Loucy (cell line): ENCODE data around the gene NOTCH1.

Experiments
- H2AFZ ChIP-seq: fragments of 200-600 bp; sonication (generic); 2 replicates; pipeline ENCODE4 v1.6.0; 2016; ENCODE audit warnings: antibody characterized with exemption, mild to moderate bottlenecking, low read length, moderate library complexity
- H3F3A ChIP-seq: fragments of 200-600 bp; 2 replicates; pipeline ENCODE4 v1.6.0; 2016; ENCODE audit warnings: antibody characterized with exemption, low read depth, mild to moderate bottlenecking
- H3K27me3 ChIP-seq: fragments of 200-600 bp; sonication (generic); 2 replicates; pipeline ENCODE4 v1.6.1; 2014; ENCODE audit warnings: low read length, mild to moderate bottlenecking; ENCODE audit not compliant: insufficient read depth, poor library complexity, severe bottlenecking
- H3K36me3 ChIP-seq: fragments of 200-600 bp; sonication (generic); 2 replicates; pipeline ENCODE4 v1.6.1; 2016; ENCODE audit warnings: low read length; ENCODE audit not compliant: insufficient read depth
- H3K4me1 ChIP-seq: fragments of 200-600 bp; sonication (generic); 2 replicates; pipeline ENCODE4 v1.5.1; 2014; ENCODE audit warnings: low read length, mild to moderate bottlenecking; ENCODE audit not compliant: insufficient read depth, poor library complexity, severe bottlenecking
- H3K4me2 ChIP-seq: fragments of 200-600 bp; sonication (generic); 2 replicates; pipeline ENCODE4 v1.6.0; 2014; ENCODE audit warnings: antibody characterized with exemption, low read length, low read depth, mild to moderate bottlenecking; ENCODE audit not compliant: poor library complexity, severe bottlenecking
- H3K4me3 ChIP-seq: fragments of 200-600 bp; sonication (generic); 2 replicates; pipeline ENCODE4 v1.5.1; 2014; ENCODE audit warnings: low read length, mild to moderate bottlenecking, mixed read lengths; ENCODE audit not compliant: poor library complexity, severe bottlenecking
- H3K79me2 ChIP-seq: fragments of 200-600 bp; sonication (generic); 2 replicates; pipeline ENCODE4 v1.6.1; 2014; ENCODE audit warnings: low read length; ENCODE audit not compliant: insufficient read depth
- H3K9ac ChIP-seq: fragments of 200-600 bp; sonication (generic); 2 replicates; pipeline ENCODE4 v1.6.0; 2014; ENCODE audit warnings: mild to moderate bottlenecking, low read depth, low read length, moderate library complexity; ENCODE audit not compliant: poor library complexity, severe bottlenecking
- H3K9me2 ChIP-seq: fragments of 200-600 bp; sonication (generic); replicated peaks from 2 replicates; pipeline ENCODE4 v1.6.1; 2016; ENCODE audit warnings: low read depth, low read length, mixed read lengths
- H3K9me3 ChIP-seq: fragments of 200-600 bp; sonication (generic); 2 replicates; pipeline ENCODE4 v1.6.1; 2014; ENCODE audit warnings: mild to moderate bottlenecking, antibody characterized with exemption, low read length, low read depth; ENCODE audit not compliant: insufficient read depth
- H4K20me1 ChIP-seq: fragments of 200-600 bp; sonication (generic); 2 replicates; pipeline ENCODE4 v1.6.0; 2014; ENCODE audit warnings: antibody characterized with exemption, low read length, mild to moderate bottlenecking; ENCODE audit not compliant: insufficient read depth, poor library complexity, severe bottlenecking
- EZH2phosphoT487 ChIP-seq: fragments of 200-600 bp; IDR thresholded peaks from 2 replicates; pipeline ENCODE4 v1.6.1; 2018; ENCODE audit warnings: antibody characterized with exemption, mild to moderate bottlenecking, moderate library complexity, borderline replicate concordance
- TF ChIP-seq, protein P1 (sequence below): fragments of 200-600 bp; sonication (generic); conservative IDR thresholded peaks from 2 replicates; pipeline ENCODE4 v1.5.1; 2014; ENCODE audit warnings: mild to moderate bottlenecking, antibody characterized with exemption, low read length

NOTCH1 gene

DNA sequence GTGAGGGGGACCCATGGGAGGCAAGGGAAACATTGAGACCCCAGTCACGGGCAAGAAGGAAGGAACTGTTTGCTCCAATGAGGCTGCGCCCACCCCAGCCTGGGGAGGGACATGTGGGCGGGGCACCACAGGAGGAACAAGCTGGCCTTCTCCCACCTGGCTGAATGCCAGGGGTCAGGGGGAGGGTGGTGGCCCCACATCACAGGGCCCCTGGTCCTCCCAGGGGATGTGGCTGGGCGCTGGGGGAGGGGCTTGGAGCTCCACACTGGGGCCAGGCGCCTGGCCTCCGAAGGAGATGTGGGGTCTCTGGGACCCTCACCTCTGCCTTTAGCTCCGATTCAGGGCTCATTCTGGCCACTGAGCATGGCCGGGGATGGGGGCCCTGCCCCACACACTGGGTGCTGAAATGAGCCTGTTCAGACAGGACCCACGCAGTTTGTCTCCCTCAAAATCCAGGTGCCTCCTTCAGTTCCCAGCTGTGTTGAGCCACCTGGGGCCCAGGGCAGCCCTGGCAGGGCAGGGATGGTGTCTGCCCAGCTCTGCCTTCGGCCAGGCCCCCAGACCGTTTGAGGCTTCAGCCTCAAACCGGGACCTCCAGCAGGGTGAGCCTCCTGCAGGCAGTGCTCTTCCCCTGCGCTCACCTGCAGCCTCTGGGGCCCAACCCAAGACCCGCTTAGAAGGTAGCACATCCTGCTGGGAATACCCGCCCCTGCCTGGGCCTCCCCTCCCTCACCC lies 33.2 kb upstream of the NOTCH1 start:
- H3F3A ChIP-seq = no peaks in the 10 kb centered on the region
- no peaks in the 10 kb centered on the region for H3K27me3 ChIP-seq
- TF ChIP-seq, protein P1, sequence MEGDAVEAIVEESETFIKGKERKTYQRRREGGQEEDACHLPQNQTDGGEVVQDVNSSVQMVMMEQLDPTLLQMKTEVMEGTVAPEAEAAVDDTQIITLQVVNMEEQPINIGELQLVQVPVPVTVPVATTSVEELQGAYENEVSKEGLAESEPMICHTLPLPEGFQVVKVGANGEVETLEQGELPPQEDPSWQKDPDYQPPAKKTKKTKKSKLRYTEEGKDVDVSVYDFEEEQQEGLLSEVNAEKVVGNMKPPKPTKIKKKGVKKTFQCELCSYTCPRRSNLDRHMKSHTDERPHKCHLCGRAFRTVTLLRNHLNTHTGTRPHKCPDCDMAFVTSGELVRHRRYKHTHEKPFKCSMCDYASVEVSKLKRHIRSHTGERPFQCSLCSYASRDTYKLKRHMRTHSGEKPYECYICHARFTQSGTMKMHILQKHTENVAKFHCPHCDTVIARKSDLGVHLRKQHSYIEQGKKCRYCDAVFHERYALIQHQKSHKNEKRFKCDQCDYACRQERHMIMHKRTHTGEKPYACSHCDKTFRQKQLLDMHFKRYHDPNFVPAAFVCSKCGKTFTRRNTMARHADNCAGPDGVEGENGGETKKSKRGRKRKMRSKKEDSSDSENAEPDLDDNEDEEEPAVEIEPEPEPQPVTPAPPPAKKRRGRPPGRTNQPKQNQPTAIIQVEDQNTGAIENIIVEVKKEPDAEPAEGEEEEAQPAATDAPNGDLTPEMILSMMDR = no peak
- no peak for TF ChIP-seq EZH2phosphoT487
- no peak overlapping the region for H3K4me3 ChIP-seq
- no peak overlapping the region for H3K4me2 ChIP-seq
- no peak overlapping the region for H3K9ac ChIP-seq
- no peaks in the 10 kb centered on the region for H3K79me2 ChIP-seq
- H3K4me1 ChIP-seq = no peaks in the 10 kb centered on the region
- H2AFZ ChIP-seq = no peak overlapping the region
- H4K20me1 ChIP-seq = no peaks in the 10 kb centered on the region
- H3K9me2 ChIP-seq = no peaks in the 10 kb centered on the region
- peaks cover 10% of the 10 kb centered on the region; the same call in 1 of the 2 replicates for H3K9me3 ChIP-seq
- H3K36me3 ChIP-seq = no peaks in the 10 kb centered on the region

DNA sequence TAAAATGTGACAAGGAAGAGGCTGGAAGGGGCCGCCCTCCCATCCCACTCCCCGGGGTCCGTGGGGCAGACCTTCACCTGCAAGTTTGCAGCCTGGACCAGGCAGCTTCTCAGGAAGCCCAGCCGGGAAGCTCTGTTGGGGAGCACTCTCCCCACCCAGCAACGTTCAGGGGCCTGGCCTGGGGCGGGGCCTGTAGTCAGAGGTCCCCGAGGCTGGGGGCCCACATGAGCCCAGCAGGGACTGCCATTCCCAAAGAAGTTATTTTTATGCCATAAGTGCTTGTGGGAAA lies 32.7 kb upstream of the NOTCH1 start:
- H3K36me3 ChIP-seq = no peaks in the 10 kb centered on the region
- no peak overlapping the region for H3K4me3 ChIP-seq
- H3K79me2 ChIP-seq = no peaks in the 10 kb centered on the region
- H3F3A ChIP-seq = no peaks in the 10 kb centered on the region
- H4K20me1 ChIP-seq = no peaks in the 10 kb centered on the region
- no peak overlapping the region for H2AFZ ChIP-seq
- H3K4me1 ChIP-seq = no peaks in the 10 kb centered on the region
- peaks cover 10% of the 10 kb centered on the region; the same call in 1 of the 2 replicates for H3K9me3 ChIP-seq
- TF ChIP-seq, protein P1 = no peak
- no peak for TF ChIP-seq EZH2phosphoT487
- no peaks in the 10 kb centered on the region for H3K27me3 ChIP-seq
- no peak overlapping the region for H3K9ac ChIP-seq
- no peak overlapping the region for H3K4me2 ChIP-seq
- no peaks in the 10 kb centered on the region for H3K9me2 ChIP-seq

DNA sequence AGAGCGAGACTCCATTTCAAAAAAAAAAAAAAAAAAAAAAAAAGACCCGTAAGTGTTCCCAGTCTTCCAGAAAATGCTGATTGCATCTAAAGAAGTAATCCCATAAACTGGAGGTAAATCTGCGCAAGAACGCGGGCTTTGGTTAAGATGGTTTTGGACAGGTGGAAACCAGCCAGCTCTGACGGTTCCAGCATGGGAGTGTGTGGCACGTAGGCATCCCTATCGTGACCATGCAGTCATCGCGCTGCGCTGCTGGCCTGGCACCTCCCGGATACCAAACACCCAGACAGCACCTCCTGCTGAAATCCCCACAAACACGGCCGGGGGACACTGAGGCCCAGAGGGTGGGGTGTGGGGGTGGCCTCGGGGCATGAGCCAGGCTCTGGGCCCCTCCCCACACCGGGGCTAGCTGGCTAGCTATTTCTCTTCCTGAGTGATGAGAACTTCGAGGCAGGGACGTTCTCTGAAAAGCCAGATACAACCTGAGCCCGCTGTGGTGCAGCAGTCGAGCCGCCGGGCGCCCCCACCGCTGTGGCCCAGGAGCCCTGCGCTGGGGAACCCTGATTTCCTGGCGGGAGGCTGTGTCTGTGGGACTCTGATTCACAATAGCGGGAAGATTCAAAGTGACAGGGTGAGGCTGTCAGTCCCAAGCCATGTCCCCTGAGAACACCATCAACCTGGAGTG lies 32.2 kb upstream of the NOTCH1 start:
- Histone ChIP-seq H3K9me2 (no peaks in the 10 kb centered on the region), H4K20me1 (no peaks in the 10 kb centered on the region), H3K9me3 (peaks cover 10% of the 10 kb centered on the region; the same call in 1 of the 2 replicates), H3K36me3 (no peaks in the 10 kb centered on the region), H3K4me3 (no peak overlapping the region), H3K4me2 (no peak overlapping the region), H3K4me1 (no peaks in the 10 kb centered on the region), H2AFZ (no peak overlapping the region), H3F3A (no peaks in the 10 kb centered on the region), H3K9ac (no peak overlapping the region), H3K27me3 (no peaks in the 10 kb centered on the region), H3K79me2 (no peaks in the 10 kb centered on the region)
- TF ChIP-seq EZH2phosphoT487 = no peak
- TF ChIP-seq, protein P1 = no peak
